Spleen (tissue), 11 donors: ENCODE data around the gene SP4. TPM values are rescaled to one million over a fixed set of nuclear protein-coding genes. Genes with fewer than 3 reads are reported as not detected.

Experiments used
- DNase-seq: peaks from one replicate; pipeline ENCODE4 v3.0.0-alpha.2; 2020
- H3K27ac ChIP-seq, 8 donors: fragments of 200-600 bp; sonication (generic) in 7 of 8; 1 replicate in 4 of 8; 2 replicates in 4 of 8; pipeline versions ENCODE4 v1.5.0 to v1.8.0; 2016 to 2021; ENCODE audit warnings: inconsistent platforms in 4 of 8, mild to moderate bottlenecking in 4 of 8, moderate library complexity in 1 of 8
- H3K27me3 ChIP-seq, 7 donors: fragments of 200-600 bp; sonication (generic) in 6 of 7; replicated peaks in 1 of 7; 1 replicate in 4 of 7; 2 replicates in 3 of 7; pipeline versions ENCODE4 v1.5.0 to v1.8.0; 2016 to 2021; ENCODE audit warnings: inconsistent platforms in 3 of 7, mild to moderate bottlenecking in 1 of 7
- H3K36me3 ChIP-seq, 6 donors: fragments of 200-600 bp; sonication (generic) in 5 of 6; 1 replicate in 4 of 6; 2 replicates in 2 of 6; pipeline versions ENCODE4 v1.5.0 to v1.8.0; 2016 to 2021; ENCODE audit warnings: inconsistent platforms in 2 of 6
- H3K4me1 ChIP-seq, 6 donors: fragments of 200-600 bp; sonication (generic) in 5 of 6; 1 replicate in 3 of 6; 2 replicates in 3 of 6; pipeline versions ENCODE4 v1.5.0 to v1.8.0; 2016 to 2021; ENCODE audit warnings: inconsistent platforms in 3 of 6
- H3K4me3 ChIP-seq, 8 donors: fragments of 200-600 bp; sonication (generic) in 7 of 8; 1 replicate in 4 of 8; 2 replicates in 4 of 8; pipeline versions ENCODE4 v1.5.0 to v1.8.0; 2016 to 2021; ENCODE audit warnings: inconsistent platforms in 4 of 8, mild to moderate bottlenecking in 4 of 8, moderate library complexity in 2 of 8
- H3K9me3 ChIP-seq, 8 donors: fragments of 200-600 bp; sonication (generic) in 7 of 8; 1 replicate in 4 of 8; 2 replicates in 4 of 8; pipeline versions ENCODE4 v1.5.0 to v1.8.0; 2016 to 2021; ENCODE audit warnings: inconsistent platforms in 4 of 8
- POLR2A ChIP-seq, 3 donors: fragments of 450-650 bp; IDR thresholded peaks; one replicate each; pipeline ENCODE4 v1.5.1; 2017; ENCODE audit warnings: antibody characterized with exemption in 3 of 3, mild to moderate bottlenecking in 1 of 3
- POLR2AphosphoS5 ChIP-seq, 3 donors: sonication (generic); formaldehyde crosslinking; IDR thresholded peaks; one replicate each; pipeline ENCODE4 v1.5.1; 2017; ENCODE audit warnings: antibody characterized with exemption in 3 of 3
- WGBS, 5 donors: extraction: QIAGEN DNeasy Blood & Tissue Kit in 3 of 5; methylation state at CpG; one replicate each; pipeline versions ENCODE4 v1.1.5 to v1.1.7; 2013 to 2018; 5-methylcytosine and 5-hydroxymethylcytosine counted together
- intact Hi-C: fragments of 100-400 bp; cut with DNase I; formaldehyde crosslinking; loops from one replicate; pipeline ENCODE4 v1.15.0; 2023; ENCODE audit warnings: low total_unique reads
- polyA plus RNA-seq, 3 donors: library from polyadenylated mRNA; stranded (reverse); fragments of 200-250 nt; gene quantifications; one replicate each; pipeline ENCODE4 v1.2.1, GENCODE V29; 2013
- total RNA-seq, 7 donors: library from RNA; depleted of rRNA in 3 of 7; stranded (reverse); fragments of >200 nt in 3 of 7; fragmentation: NEBNext Ultra II Directional in 4 of 7; extraction: Animal tissue kit (Norgen Biotek cat#: 25700) in 4 of 7; gene quantifications; one replicate each; pipeline versions ENCODE4 v1.1.0 to v1.2.1, GENCODE V29; 2016 to 2021
- TF ChIP-seq, protein P1 (sequence below), 11 experiments: fragments of 200-600 bp in 7 of 11; fragments of 450-650 bp in 4 of 11; sonication (generic) in 4 of 11; IDR thresholded peaks in 8 of 11; conservative IDR thresholded peaks in 3 of 11; 1 replicate in 7 of 11; 2 replicates in 4 of 11; pipeline versions ENCODE4 v1.4.0 to v1.8.0; 2016 to 2021; ENCODE audit warnings: antibody characterized with exemption in 11 of 11, inconsistent platforms in 4 of 11, mild to moderate bottlenecking in 1 of 11
- donor health status: healthy with polysubstance abuse.
- donor health status: DM: no; HTN: no; CAD: no; lungs with moderate emphysema.
- donor health status: DM: no; HTN: no; CAD: no.
- donor health status: Bipolar disorder and iron deficiency.
- donor health status: healthy.
- donor health status: DM: no; HTN: no; CAD: no.
- donor health status: DM: yes; HTN: yes; CAD: no.

SP4 gene
- total and polyA plus RNA-seq, 10 donors: 2.5 to 19.0 (median 14.3) TPM

- H3K27me3 ChIP-seq: no peaks in the 10 kb centered on the region
- H3K4me3 ChIP-seq: no peak overlapping the region
- TF ChIP-seq POLR2A (IDR thresholded peaks at IDR 0.05): no peak
- no peak for TF ChIP-seq POLR2AphosphoS5 (IDR thresholded peaks at IDR 0.05)
- TF ChIP-seq, protein P1, sequence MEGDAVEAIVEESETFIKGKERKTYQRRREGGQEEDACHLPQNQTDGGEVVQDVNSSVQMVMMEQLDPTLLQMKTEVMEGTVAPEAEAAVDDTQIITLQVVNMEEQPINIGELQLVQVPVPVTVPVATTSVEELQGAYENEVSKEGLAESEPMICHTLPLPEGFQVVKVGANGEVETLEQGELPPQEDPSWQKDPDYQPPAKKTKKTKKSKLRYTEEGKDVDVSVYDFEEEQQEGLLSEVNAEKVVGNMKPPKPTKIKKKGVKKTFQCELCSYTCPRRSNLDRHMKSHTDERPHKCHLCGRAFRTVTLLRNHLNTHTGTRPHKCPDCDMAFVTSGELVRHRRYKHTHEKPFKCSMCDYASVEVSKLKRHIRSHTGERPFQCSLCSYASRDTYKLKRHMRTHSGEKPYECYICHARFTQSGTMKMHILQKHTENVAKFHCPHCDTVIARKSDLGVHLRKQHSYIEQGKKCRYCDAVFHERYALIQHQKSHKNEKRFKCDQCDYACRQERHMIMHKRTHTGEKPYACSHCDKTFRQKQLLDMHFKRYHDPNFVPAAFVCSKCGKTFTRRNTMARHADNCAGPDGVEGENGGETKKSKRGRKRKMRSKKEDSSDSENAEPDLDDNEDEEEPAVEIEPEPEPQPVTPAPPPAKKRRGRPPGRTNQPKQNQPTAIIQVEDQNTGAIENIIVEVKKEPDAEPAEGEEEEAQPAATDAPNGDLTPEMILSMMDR (IDR thresholded peaks at IDR 0.05 in 8 of 11, conservative IDR thresholded peaks at IDR 0.05 in 3 of 11): no peak
- DNase-seq: no peak
- intact Hi-C loops: loop anchor here (5.0 kb wide), 2 partner anchors 256 to 731 kb away; no protein-coding TSS in a partner anchor
- H3K9me3 ChIP-seq: peaks cover 0 to 19% (median 4%) of the 10 kb centered on the region in 8 donors
- 93 to 95% (median 94%) methylated on average over 3 of the region's 3 CpGs for WGBS, 5 donors
- no peak overlapping the region for H3K27ac ChIP-seq
- H3K4me1 ChIP-seq: no peaks in the 10 kb centered on the region
- peaks cover 0 to 82% (median 13%) of the 10 kb centered on the region in 6 donors for H3K36me3 ChIP-seq
Measured at GRCh38 chr7:21508538-21508937, 80.7 kb downstream of the SP4 start.

DNA sequence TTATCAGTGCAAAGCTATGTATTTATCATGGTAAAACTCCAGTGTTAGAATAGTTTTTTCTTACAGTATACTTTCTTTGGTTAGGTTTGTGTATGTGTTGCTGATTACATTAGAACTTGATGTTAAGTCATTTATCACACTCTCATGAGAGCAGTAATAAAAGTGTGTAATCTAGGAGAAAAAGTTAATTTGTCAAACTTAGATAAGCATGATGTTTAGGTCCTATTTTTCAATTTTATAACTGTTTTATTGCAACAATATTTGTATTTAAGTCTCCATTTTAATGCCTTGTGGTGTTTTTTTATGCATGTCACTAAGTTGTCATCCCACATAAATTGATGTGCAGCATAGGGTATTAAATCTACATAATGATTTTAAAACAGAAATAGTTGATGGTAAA, 86.2 kb downstream of the SP4 start:
- Histone ChIP-seq H3K27ac (no peak overlapping the region), H3K36me3 (peaks cover 0 to 41% (median 13%) of the 10 kb centered on the region in 6 donors), H3K4me3 (no peak overlapping the region), H3K9me3 (no peaks in the 10 kb centered on the region), H3K4me1 (no peaks in the 10 kb centered on the region), H3K27me3 (no peaks in the 10 kb centered on the region)
- DNase-seq: no peak
- intact Hi-C loops: no loop called here
- TF ChIP-seq POLR2AphosphoS5 (IDR thresholded peaks at IDR 0.05) (no peak), POLR2A (IDR thresholded peaks at IDR 0.05) (no peak)
- TF ChIP-seq, protein P1 (IDR thresholded peaks at IDR 0.05 in 8 of 11, conservative IDR thresholded peaks at IDR 0.05 in 3 of 11): no peak

- WGBS, 5 donors: 80 to 89% (median 84%) methylated on average over 1 of the region's 1 CpG
- DNase-seq: no peak
- Histone ChIP-seq H3K4me3 (no peak overlapping the region), H3K27ac (no peak overlapping the region), H3K36me3 (no peaks in the 10 kb centered on the region), H3K9me3 (peaks cover 0 to 11% (median 10%) of the 10 kb centered on the region in 8 donors), H3K4me1 (no peaks in the 10 kb centered on the region), H3K27me3 (no peaks in the 10 kb centered on the region)
- intact Hi-C loops: no loop called here
- no peak for TF ChIP-seq POLR2AphosphoS5 (IDR thresholded peaks at IDR 0.05)
- TF ChIP-seq, protein P1 (IDR thresholded peaks at IDR 0.05 in 8 of 11, conservative IDR thresholded peaks at IDR 0.05 in 3 of 11): no peak
- TF ChIP-seq POLR2A (IDR thresholded peaks at IDR 0.05): no peak
Measured at GRCh38 chr7:21524680-21525079, 96.8 kb downstream of the SP4 start.

DNA sequence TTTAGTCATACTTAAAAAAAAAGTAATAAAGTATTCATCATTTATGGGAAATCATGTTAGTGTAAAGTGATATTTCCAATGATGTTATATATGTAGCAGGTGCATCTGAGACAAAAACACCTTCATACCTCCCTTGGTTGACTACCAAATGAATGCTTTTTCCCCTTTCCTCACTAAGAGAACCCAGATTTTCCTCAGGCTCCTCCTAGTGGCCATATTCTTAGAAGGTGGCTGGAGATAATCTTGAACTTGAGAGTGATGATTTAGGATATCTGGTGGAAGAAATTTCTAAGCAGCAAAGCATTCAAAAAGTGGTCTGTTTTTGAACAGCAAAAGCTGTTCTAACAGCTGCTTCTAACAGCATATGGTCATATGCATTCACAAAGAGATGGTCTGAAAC, 98.1 kb downstream of the SP4 start:
- no peak overlapping the region for H3K4me3 ChIP-seq
- H3K27ac ChIP-seq: no peak overlapping the region
- H3K36me3 ChIP-seq: no peaks in the 10 kb centered on the region
- no peak for DNase-seq
- intact Hi-C loops: no loop called here
- H3K9me3 ChIP-seq: peaks cover 0 to 11% (median 10%) of the 10 kb centered on the region in 8 donors
- TF ChIP-seq, protein P1 (IDR thresholded peaks at IDR 0.05 in 8 of 11, conservative IDR thresholded peaks at IDR 0.05 in 3 of 11): peak in 6 of 11 experiments; percentile 18 to 51 (median 38)
- no peak for TF ChIP-seq POLR2AphosphoS5 (IDR thresholded peaks at IDR 0.05)
- H3K27me3 ChIP-seq: no peaks in the 10 kb centered on the region
- no peaks in the 10 kb centered on the region for H3K4me1 ChIP-seq
